ENCODE results near the gene SIGLEC12.

GRCh38 chr19:51525651-51526050, 24.1 kb upstream of the SIGLEC12 start:
- no peak for TF ChIP-seq CTCF (IDR thresholded peaks at IDR 0.05)
- TF ChIP-seq POLR2AphosphoS5 (IDR thresholded peaks at IDR 0.05), result no peak

Measured in prostate gland (tissue), 2 donors.